ENCODE results near the gene DOCK7. TPM values are rescaled to one million over a fixed set of nuclear protein-coding genes. Genes with fewer than 3 reads are reported as not detected.
"Not testable (repeated sequence)": the region's sequence is repeated elsewhere in the genome, so short reads cannot be mapped to it uniquely, and the experiment has no call there.

DOCK7 gene
- polyA plus RNA-seq, 1 donor from 2014 or later: 4.9 TPM

- Mint-ChIP-seq H3K36me3 (peaks cover 14% of the 10 kb centered on the region), H3K27me3 (no peaks in the 10 kb centered on the region), H3K27ac (no peak overlapping the region), H3K9me3 (no peaks in the 10 kb centered on the region), H3K4me3 (no peak overlapping the region), H3K4me1 (peaks cover 10 to 19% (median 11%) of the 10 kb centered on the region in 3 donors)
Measured at GRCh38 chr1:62561306-62561705, 126.9 kb downstream of the DOCK7 start.

- Mint-ChIP-seq H3K4me3 (peak overlapping the region in 1 of 4 donors; percentile 4), H3K27ac (no peak overlapping the region), H3K27me3 (no peaks in the 10 kb centered on the region), H3K4me1 (no peaks in the 10 kb centered on the region), H3K36me3 (no peaks in the 10 kb centered on the region), H3K9me3 (no peaks in the 10 kb centered on the region)
Measured at GRCh38 chr1:62544570-62544969, 143.6 kb downstream of the DOCK7 start.

GRCh38 chr1:62541048-62541447, 147.1 kb downstream of the DOCK7 start:
- H3K27me3 Mint-ChIP-seq: no peaks in the 10 kb centered on the region
- no peak overlapping the region for H3K4me3 Mint-ChIP-seq
- H3K36me3 Mint-ChIP-seq: no peaks in the 10 kb centered on the region
- no peaks in the 10 kb centered on the region for H3K4me1 Mint-ChIP-seq
- H3K27ac Mint-ChIP-seq: no peak overlapping the region
- no peaks in the 10 kb centered on the region for H3K9me3 Mint-ChIP-seq

GRCh38 chr1:62539028-62539447, 149.1 kb downstream of the DOCK7 start:
- Mint-ChIP-seq H3K4me3 (no peak overlapping the region), H3K36me3 (no peaks in the 10 kb centered on the region)

GRCh38 chr1:62536865-62537264, 151.3 kb downstream of the DOCK7 start:
- H3K27ac Mint-ChIP-seq: no peak overlapping the region
- no peaks in the 10 kb centered on the region for H3K4me1 Mint-ChIP-seq
- no peaks in the 10 kb centered on the region for H3K27me3 Mint-ChIP-seq
- no peak overlapping the region for H3K4me3 Mint-ChIP-seq
- no peaks in the 10 kb centered on the region for H3K9me3 Mint-ChIP-seq
- no peaks in the 10 kb centered on the region for H3K36me3 Mint-ChIP-seq

More at GRCh38 chr1:62539028-62539447, 149.1 kb downstream of the DOCK7 start:
- Mint-ChIP-seq H3K27ac (no peak overlapping the region), H3K4me1 (no peaks in the 10 kb centered on the region), H3K27me3 (no peaks in the 10 kb centered on the region), H3K9me3 (no peaks in the 10 kb centered on the region)

- H3K4me3 Mint-ChIP-seq: peak overlapping the region in 1 of 4 donors; percentile 3
- no peaks in the 10 kb centered on the region for H3K27me3 Mint-ChIP-seq
- peaks cover 7% of the 10 kb centered on the region for H3K36me3 Mint-ChIP-seq
- no peaks in the 10 kb centered on the region for H3K4me1 Mint-ChIP-seq
- H3K27ac Mint-ChIP-seq: peak overlapping the region in 1 of 3 donors; percentile 48
- no peaks in the 10 kb centered on the region for H3K9me3 Mint-ChIP-seq
Measured at GRCh38 chr1:62530516-62531154, 157.6 kb downstream of the DOCK7 start.

- H3K27me3 Mint-ChIP-seq: no peaks in the 10 kb centered on the region
- no peaks in the 10 kb centered on the region for H3K4me1 Mint-ChIP-seq
- H3K4me3 Mint-ChIP-seq: no peak overlapping the region
- H3K9me3 Mint-ChIP-seq: no peaks in the 10 kb centered on the region
- H3K36me3 Mint-ChIP-seq: peaks cover 7% of the 10 kb centered on the region
- no peak overlapping the region for H3K27ac Mint-ChIP-seq
Measured at GRCh38 chr1:62529227-62529626, 159.0 kb downstream of the DOCK7 start.

GRCh38 chr1:62528015-62528414, 160.2 kb downstream of the DOCK7 start:
- Mint-ChIP-seq H3K27me3 (no peaks in the 10 kb centered on the region), H3K4me3 (no peak overlapping the region), H3K36me3 (peaks cover 7% of the 10 kb centered on the region), H3K9me3 (no peaks in the 10 kb centered on the region), H3K27ac (peak overlapping the region in 1 of 3 donors; percentile 47), H3K4me1 (no peaks in the 10 kb centered on the region)

- H3K27me3 Mint-ChIP-seq, H3K27ac Mint-ChIP-seq, H3K9me3 Mint-ChIP-seq, H3K36me3 Mint-ChIP-seq, H3K4me1 Mint-ChIP-seq, H3K4me3 Mint-ChIP-seq: not testable (repeated sequence)
Measured at GRCh38 chr1:62527346-62527745, 160.8 kb downstream of the DOCK7 start.

GRCh38 chr1:62523860-62524259, 164.3 kb downstream of the DOCK7 start:
- Mint-ChIP-seq H3K9me3 (peaks cover 0 to 9% (median 0%) of the 10 kb centered on the region in 3 donors), H3K36me3 (peaks cover 11% of the 10 kb centered on the region), H3K4me3 (no peak overlapping the region), H3K27me3 (no peaks in the 10 kb centered on the region), H3K4me1 (no peaks in the 10 kb centered on the region), H3K27ac (no peak overlapping the region)

- H3K9me3 Mint-ChIP-seq: peaks cover 0 to 9% (median 0%) of the 10 kb centered on the region in 3 donors
- H3K4me1 Mint-ChIP-seq: peaks cover 0 to 4% (median 0%) of the 10 kb centered on the region in 3 donors
- H3K4me3 Mint-ChIP-seq: no peak overlapping the region
- H3K36me3 Mint-ChIP-seq: peaks cover 9% of the 10 kb centered on the region
- no peak overlapping the region for H3K27ac Mint-ChIP-seq
- H3K27me3 Mint-ChIP-seq: no peaks in the 10 kb centered on the region
Measured at GRCh38 chr1:62516600-62516999, 171.6 kb downstream of the DOCK7 start.

GRCh38 chr1:62514746-62515423, 173.3 kb downstream of the DOCK7 start:
- Mint-ChIP-seq H3K4me1 (peaks cover 0 to 4% (median 0%) of the 10 kb centered on the region in 3 donors), H3K4me3 (no peak overlapping the region), H3K27ac (no peak overlapping the region), H3K36me3 (peaks cover 4% of the 10 kb centered on the region), H3K27me3 (no peaks in the 10 kb centered on the region), H3K9me3 (peaks cover 0 to 9% (median 0%) of the 10 kb centered on the region in 3 donors)

- H3K27me3 Mint-ChIP-seq: no peaks in the 10 kb centered on the region
- H3K36me3 Mint-ChIP-seq: peaks cover 4% of the 10 kb centered on the region
- no peak overlapping the region for H3K4me3 Mint-ChIP-seq
- peaks cover 0 to 4% (median 0%) of the 10 kb centered on the region in 3 donors for H3K4me1 Mint-ChIP-seq
- H3K9me3 Mint-ChIP-seq: no peaks in the 10 kb centered on the region
- peak overlapping the region in 1 of 3 donors; percentile 25 for H3K27ac Mint-ChIP-seq
Measured at GRCh38 chr1:62513013-62513412, 175.2 kb downstream of the DOCK7 start.

GRCh38 chr1:62509028-62509427, 179.2 kb downstream of the DOCK7 start:
- H3K27me3 Mint-ChIP-seq: no peaks in the 10 kb centered on the region
- peaks cover 4% of the 10 kb centered on the region for H3K36me3 Mint-ChIP-seq
- H3K9me3 Mint-ChIP-seq: no peaks in the 10 kb centered on the region
- H3K27ac Mint-ChIP-seq: no peak overlapping the region
- no peaks in the 10 kb centered on the region for H3K4me1 Mint-ChIP-seq
- no peak overlapping the region for H3K4me3 Mint-ChIP-seq

GRCh38 chr1:62508187-62508758, 179.9 kb downstream of the DOCK7 start:
- no peaks in the 10 kb centered on the region for H3K9me3 Mint-ChIP-seq
- H3K27ac Mint-ChIP-seq: no peak overlapping the region
- no peaks in the 10 kb centered on the region for H3K4me1 Mint-ChIP-seq
- peaks cover 4% of the 10 kb centered on the region for H3K36me3 Mint-ChIP-seq
- no peaks in the 10 kb centered on the region for H3K27me3 Mint-ChIP-seq
- H3K4me3 Mint-ChIP-seq: no peak overlapping the region

Data from IgD-negative memory B cell (primary cell).